GM20000 (cell line): ENCODE measurements around the gene DRAP1.

Experiments used
- DNase-seq: peaks from one replicate; pipeline ENCODE4 v3.0.0; 2012; ENCODE audit warnings: low spot score
- CTCF ChIP-seq: IDR thresholded peaks from 2 replicates; pipeline ENCODE4 v1.5.1; 2012; ENCODE audit warnings: mild to moderate bottlenecking, control low read depth; ENCODE audit errors: extremely low read depth, missing control alignments

Gene DRAP1

GRCh38 chr11:65962141-65962564, 42.9 kb downstream of the DRAP1 start:
- no peak for DNase-seq
- TF ChIP-seq CTCF, result no peak

GRCh38 chr11:65964906-65965305, 45.7 kb downstream of the DRAP1 start:
- TF ChIP-seq CTCF, result no peak
- DNase-seq, result no peak

GRCh38 chr11:65965986-65966762, 46.9 kb downstream of the DRAP1 start:
- TF ChIP-seq CTCF, result no peak

GRCh38 chr11:65967329-65967934, 48.2 kb downstream of the DRAP1 start:
- TF ChIP-seq CTCF, result no peak
- DNase-seq, result no peak

More at GRCh38 chr11:65965986-65966762, 46.9 kb downstream of the DRAP1 start:
- no peak for DNase-seq

GRCh38 chr11:65968600-65969482, 49.6 kb downstream of the DRAP1 start:
- TF ChIP-seq CTCF, result no peak
- no peak for DNase-seq
